ENCODE data around the gene CCDC137. TPM values are rescaled to one million over a fixed set of nuclear protein-coding genes. Genes with fewer than 3 reads are reported as not detected.

The CCDC137 gene
- total and polyA plus RNA-seq, 2 of the 13 experiments (the other 11 are each of a cell fraction or from before 2014, with no cell fraction given) = 14.6 to 39.1 TPM

DNA sequence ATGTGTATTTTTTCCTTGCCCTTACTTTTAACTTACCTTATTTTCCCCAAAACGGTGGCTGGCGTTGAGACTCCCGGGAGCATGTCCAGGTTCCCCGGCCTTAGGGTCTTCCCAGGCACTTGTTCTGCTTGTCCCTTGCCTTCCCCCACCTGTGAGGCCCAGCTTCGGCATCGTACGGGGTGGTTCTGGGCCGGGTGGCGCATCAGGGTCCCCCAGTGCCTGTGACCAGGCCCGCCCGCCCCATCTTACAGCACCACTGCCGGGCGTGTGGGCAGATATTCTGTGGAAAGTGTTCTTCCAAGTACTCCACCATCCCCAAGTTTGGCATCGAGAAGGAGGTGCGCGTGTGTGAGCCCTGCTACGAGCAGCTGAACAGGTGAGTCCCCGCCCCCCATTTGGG, 24.7 kb downstream of the CCDC137 start:
- no peak overlapping the region for H3K9ac ChIP-seq (ENCODE audit: insufficient read depth, low read depth, low read length)
- H3K4me3 ChIP-seq (replicated peaks in 1 of 3; ENCODE audit: insufficient read depth in 1 of 3, low read depth in 2 of 3, low read length in 3 of 3) = no peak overlapping the region
- H3K27me3 ChIP-seq (ENCODE audit: control insufficient read depth in 1 of 2, insufficient read depth in 2 of 2, low read length in 2 of 2) = no peaks in the 10 kb centered on the region; a peak in 1 of 5 replicates
- TF ChIP-seq, protein P1, sequence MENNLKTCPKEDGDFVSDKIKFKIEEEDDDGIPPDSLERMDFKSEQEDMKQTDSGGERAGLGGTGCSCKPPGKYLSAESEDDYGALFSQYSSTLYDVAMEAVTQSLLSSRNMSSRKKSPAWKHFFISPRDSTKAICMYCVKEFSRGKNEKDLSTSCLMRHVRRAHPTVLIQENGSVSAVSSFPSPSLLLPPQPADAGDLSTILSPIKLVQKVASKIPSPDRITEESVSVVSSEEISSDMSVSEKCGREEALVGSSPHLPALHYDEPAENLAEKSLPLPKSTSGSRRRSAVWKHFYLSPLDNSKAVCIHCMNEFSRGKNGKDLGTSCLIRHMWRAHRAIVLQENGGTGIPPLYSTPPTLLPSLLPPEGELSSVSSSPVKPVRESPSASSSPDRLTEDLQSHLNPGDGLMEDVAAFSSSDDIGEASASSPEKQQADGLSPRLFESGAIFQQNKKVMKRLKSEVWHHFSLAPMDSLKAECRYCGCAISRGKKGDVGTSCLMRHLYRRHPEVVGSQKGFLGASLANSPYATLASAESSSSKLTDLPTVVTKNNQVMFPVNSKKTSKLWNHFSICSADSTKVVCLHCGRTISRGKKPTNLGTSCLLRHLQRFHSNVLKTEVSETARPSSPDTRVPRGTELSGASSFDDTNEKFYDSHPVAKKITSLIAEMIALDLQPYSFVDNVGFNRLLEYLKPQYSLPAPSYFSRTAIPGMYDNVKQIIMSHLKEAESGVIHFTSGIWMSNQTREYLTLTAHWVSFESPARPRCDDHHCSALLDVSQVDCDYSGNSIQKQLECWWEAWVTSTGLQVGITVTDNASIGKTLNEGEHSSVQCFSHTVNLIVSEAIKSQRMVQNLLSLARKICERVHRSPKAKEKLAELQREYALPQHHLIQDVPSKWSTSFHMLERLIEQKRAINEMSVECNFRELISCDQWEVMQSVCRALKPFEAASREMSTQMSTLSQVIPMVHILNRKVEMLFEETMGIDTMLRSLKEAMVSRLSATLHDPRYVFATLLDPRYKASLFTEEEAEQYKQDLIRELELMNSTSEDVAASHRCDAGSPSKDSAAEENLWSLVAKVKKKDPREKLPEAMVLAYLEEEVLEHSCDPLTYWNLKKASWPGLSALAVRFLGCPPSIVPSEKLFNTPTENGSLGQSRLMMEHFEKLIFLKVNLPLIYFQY (CRISPR knock-in tag; IDR thresholded peaks at IDR 0.05; ENCODE audit: borderline replicate concordance) = no peak
- TF ChIP-seq SPEN (CRISPR knock-in tag; IDR thresholded peaks at IDR 0.05; ENCODE audit: low read depth) (no peak), SMAD3 (CRISPR knock-in tag; IDR thresholded peaks at IDR 0.05) (no peak), FOXP1 (IDR thresholded peaks at IDR 0.05) (no peak), FOXP1 (CRISPR knock-in tag; IDR thresholded peaks at IDR 0.05) (no peak), GATAD2A (CRISPR knock-in tag; IDR thresholded peaks at IDR 0.05) (no peak), DNMT1 (CRISPR knock-in tag; IDR thresholded peaks at IDR 0.05) (no peak)
- FAIRE-seq = no peak
- H4K20me1 ChIP-seq (ENCODE audit: insufficient read depth, low read length) = no peaks in the 10 kb centered on the region
- peaks cover 79 to 97% of the 10 kb centered on the region in 2 experiments for H3K36me3 ChIP-seq (replicated peaks in 1 of 2; ENCODE audit: control insufficient read depth in 1 of 2, insufficient read depth in 2 of 2, low read length in 2 of 2)
- 96% methylated on average over 14 of the region's 18 CpGs for WGBS (ENCODE audit: low lambda C conversion rate)
- in situ Hi-C loops (cut with HindIII; ENCODE audit: extremely low pct_ligation_motif_present, low pct_unique_long_range_greater_than_20kb) (no loop called here), intact Hi-C loops (cut with micrococcal nuclease; ENCODE audit: unreplicated experiment) (no loop called here)
- H3K9me3 ChIP-seq (ENCODE audit: low read length) = no peaks in the 10 kb centered on the region
- ATAC-seq = no peak
- no peak overlapping the region for H2AFZ ChIP-seq (ENCODE audit: low read length)
- H3K4me2 ChIP-seq (ENCODE audit: low read depth, low read length) = no peak overlapping the region
- H3K4me1 ChIP-seq (ENCODE audit: insufficient read depth, low read length) = no peaks in the 10 kb centered on the region
- H3K27ac ChIP-seq (ENCODE audit: extremely low read length, insufficient read depth, low read length) = no peak overlapping the region
- no peak for DNase-seq (ENCODE audit: low spot score)
- ChIA-PET POLR2A (no interaction called here), CTCF (ENCODE audit: low intra/inter-chr PET ratio, low total read pairs) (no interaction called here)
- no peaks in the 10 kb centered on the region for H3K79me2 ChIP-seq (ENCODE audit: insufficient read depth, low read length)
- BruUV-seq (replicated peaks) = no TSS peak
